Measurements from ENCODE around the gene TBX2. TPM values are rescaled to one million over a fixed set of nuclear protein-coding genes. Genes with fewer than 3 reads are reported as not detected.
A peak's percentile ranks its signal among the peaks of the same experiment; 100 is the strongest.

TBX2 gene
- total and polyA plus RNA-seq, 2 of the 13 experiments (the other 11 are each of a cell fraction or from before 2014, with no cell fraction given), result 2.8 to 15.3 TPM

DNA sequence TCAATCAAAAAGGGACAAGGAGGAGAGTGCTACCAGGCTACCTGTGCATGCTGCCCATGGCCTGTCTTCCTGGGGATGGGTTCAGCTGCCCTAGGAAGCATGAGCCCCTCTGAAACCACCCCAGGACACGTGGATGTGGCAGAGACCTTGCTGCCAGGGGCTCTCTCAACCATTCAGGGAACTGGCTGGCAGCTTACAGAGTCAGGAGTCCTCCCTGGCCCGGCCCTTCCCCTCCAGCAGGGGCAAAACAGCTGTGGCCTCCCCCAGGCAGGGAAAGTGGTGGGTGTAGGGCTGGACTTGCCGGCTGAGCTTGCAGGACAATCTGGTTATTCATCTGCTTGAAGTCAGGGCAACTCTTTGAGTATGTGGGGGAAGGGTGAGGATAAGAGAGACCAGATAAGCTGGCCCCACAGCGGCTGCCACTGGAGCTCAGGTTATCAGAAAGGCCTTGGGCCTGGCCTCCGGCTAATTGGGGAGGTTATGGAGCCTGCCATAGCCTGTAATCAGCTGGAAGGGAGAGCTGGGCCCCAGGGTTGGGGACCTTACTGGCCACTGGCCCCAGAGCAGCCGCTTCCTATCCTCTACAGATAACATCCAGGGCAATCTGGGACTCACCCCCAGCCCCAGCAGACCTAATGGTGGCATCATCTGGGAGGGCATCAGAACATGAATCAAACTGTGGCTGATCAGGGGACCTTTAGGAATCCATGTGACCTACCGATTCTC is 5.6 kb upstream of the TBX2 start (continued):
- 0 out of 2 replicates have a peak, but pooled peaks have one; percentile 62 for TF ChIP-seq ZNF709 (CRISPR knock-in tag; IDR thresholded peaks at IDR 0.05)
- TF ChIP-seq ZNF33A (CRISPR knock-in tag; IDR thresholded peaks at IDR 0.05; ENCODE audit: borderline replicate concordance), result no peak
- TF ChIP-seq E2F1 (CRISPR knock-in tag; IDR thresholded peaks at IDR 0.05), result 0 out of 2 replicates have a peak, but pooled peaks have one; percentile 28
- TF ChIP-seq PBX3 (CRISPR knock-in tag; IDR thresholded peaks at IDR 0.05; ENCODE audit: borderline replicate concordance), result no peak
- TF ChIP-seq FOXK1 (CRISPR knock-in tag; IDR thresholded peaks at IDR 0.05; ENCODE audit: borderline replicate concordance, low read depth), result peak; percentile 18; the same call in 1 of the 2 replicates
- no peak for TF ChIP-seq CBX2 (IDR thresholded peaks at IDR 0.05; ENCODE audit: low read depth, low read length)
- TF ChIP-seq CBX2 (CRISPR knock-in tag; IDR thresholded peaks at IDR 0.05; ENCODE audit: low read depth), result no peak
- TF ChIP-seq, protein P1, sequence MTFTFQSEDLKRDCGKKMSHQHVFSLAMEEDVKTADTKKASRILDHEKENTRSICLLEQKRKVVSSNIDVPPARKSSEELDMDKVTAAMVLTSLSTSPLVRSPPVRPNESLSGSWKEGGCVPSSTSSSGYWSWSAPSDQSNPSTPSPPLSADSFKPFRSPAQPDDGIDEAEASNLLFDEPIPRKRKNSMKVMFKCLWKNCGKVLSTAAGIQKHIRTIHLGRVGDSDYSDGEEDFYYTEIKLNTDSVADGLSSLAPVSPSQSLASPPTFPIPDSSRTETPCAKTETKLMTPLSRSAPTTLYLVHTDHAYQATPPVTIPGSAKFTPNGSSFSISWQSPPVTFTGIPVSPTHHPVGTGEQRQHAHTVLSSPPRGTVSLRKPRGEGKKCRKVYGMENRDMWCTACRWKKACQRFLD (CRISPR knock-in tag; IDR thresholded peaks at IDR 0.05; ENCODE audit: borderline replicate concordance), result peak; percentile 76
